ENCODE results near the gene PLB1.
"Not testable (repeated sequence)": the region's sequence is repeated elsewhere in the genome, so short reads cannot be mapped to it uniquely, and the experiment has no call there.

PLB1 gene

GRCh38 chr2:28538134-28538533, 42.3 kb downstream of the PLB1 start:
- no peak for DNase-seq (ENCODE audit: low read depth in 2 of 2)

- no peak for DNase-seq (ENCODE audit: low read depth in 2 of 2)
Measured at GRCh38 chr2:28538652-28539051, 42.8 kb downstream of the PLB1 start.

GRCh38 chr2:28539118-28539541, 43.3 kb downstream of the PLB1 start:
- DNase-seq (ENCODE audit: low read depth in 2 of 2) = no peak

GRCh38 chr2:28543316-28544035, 47.6 kb downstream of the PLB1 start:
- DNase-seq (ENCODE audit: low read depth in 2 of 2) = no peak

- no peak for DNase-seq (ENCODE audit: low read depth in 2 of 2)
Measured at GRCh38 chr2:28544036-28544346, 48.1 kb downstream of the PLB1 start.

- DNase-seq (ENCODE audit: low read depth in 2 of 2) = no peak
Measured at GRCh38 chr2:28544405-28544921, 48.6 kb downstream of the PLB1 start.

GRCh38 chr2:28544922-28545589, 49.2 kb downstream of the PLB1 start:
- DNase-seq (ENCODE audit: low read depth in 2 of 2) = no peak

GRCh38 chr2:28545590-28546200, 49.8 kb downstream of the PLB1 start:
- DNase-seq (ENCODE audit: low read depth in 2 of 2) = no peak

GRCh38 chr2:28546242-28546641, 50.4 kb downstream of the PLB1 start:
- DNase-seq (ENCODE audit: low read depth in 2 of 2) = no peak

GRCh38 chr2:28547223-28547860, 51.5 kb downstream of the PLB1 start:
- no peak for DNase-seq (ENCODE audit: low read depth in 2 of 2)

- no peak for DNase-seq (ENCODE audit: low read depth in 2 of 2)
Measured at GRCh38 chr2:28547906-28548600, 52.2 kb downstream of the PLB1 start.

GRCh38 chr2:28550345-28550744, 54.5 kb downstream of the PLB1 start:
- DNase-seq (ENCODE audit: low read depth in 2 of 2) = not testable (repeated sequence)

GRCh38 chr2:28552045-28552823, 56.4 kb downstream of the PLB1 start:
- DNase-seq (ENCODE audit: low read depth in 2 of 2) = no peak

- no peak for DNase-seq (ENCODE audit: low read depth in 2 of 2)
Measured at GRCh38 chr2:28556303-28556702, 60.4 kb downstream of the PLB1 start.

- DNase-seq (ENCODE audit: low read depth in 2 of 2) = no peak
Measured at GRCh38 chr2:28557389-28558131, 61.7 kb downstream of the PLB1 start.

- DNase-seq (ENCODE audit: low read depth in 2 of 2) = no peak
Measured at GRCh38 chr2:28558158-28558820, 62.4 kb downstream of the PLB1 start.

GRCh38 chr2:28558918-28559317, 63.1 kb downstream of the PLB1 start:
- DNase-seq (ENCODE audit: low read depth in 2 of 2) = no peak

GRCh38 chr2:28563869-28564268, 68.0 kb downstream of the PLB1 start:
- DNase-seq (ENCODE audit: low read depth in 2 of 2) = no peak

- DNase-seq (ENCODE audit: low read depth in 2 of 2) = no peak
Measured at GRCh38 chr2:28564346-28564745, 68.5 kb downstream of the PLB1 start.

GRCh38 chr2:28565033-28565432, 69.2 kb downstream of the PLB1 start:
- no peak for DNase-seq (ENCODE audit: low read depth in 2 of 2)

Data from stimulated activated CD4-positive, alpha-beta T cell treated with anti-CD3 and anti-CD28 coated beads, Interleukin-15, amount 100 ng/mL, for 48 hours (primary cell).